ENCODE results near the gene CTNNA2.

Gene CTNNA2

DNA sequence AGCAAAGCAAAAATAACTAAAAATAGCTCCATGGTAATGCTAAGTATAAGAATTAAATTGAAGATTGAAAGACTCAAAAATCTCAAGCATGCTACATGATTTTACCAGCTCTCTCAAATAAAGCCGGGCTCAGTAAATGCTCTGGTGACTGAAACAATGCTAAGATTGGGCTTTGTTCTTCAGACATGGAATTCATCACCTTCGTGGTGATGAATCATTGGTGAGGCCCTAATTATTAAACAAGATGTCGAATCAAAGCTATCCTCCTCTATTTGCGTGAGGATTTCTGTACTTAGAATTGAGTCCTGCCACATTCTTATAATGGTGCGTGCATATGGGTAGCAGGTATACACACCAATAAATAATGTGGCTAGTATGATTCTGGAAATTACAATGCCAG, 850.5 kb downstream of the CTNNA2 start:
- DNase-seq, result no peak

DNA sequence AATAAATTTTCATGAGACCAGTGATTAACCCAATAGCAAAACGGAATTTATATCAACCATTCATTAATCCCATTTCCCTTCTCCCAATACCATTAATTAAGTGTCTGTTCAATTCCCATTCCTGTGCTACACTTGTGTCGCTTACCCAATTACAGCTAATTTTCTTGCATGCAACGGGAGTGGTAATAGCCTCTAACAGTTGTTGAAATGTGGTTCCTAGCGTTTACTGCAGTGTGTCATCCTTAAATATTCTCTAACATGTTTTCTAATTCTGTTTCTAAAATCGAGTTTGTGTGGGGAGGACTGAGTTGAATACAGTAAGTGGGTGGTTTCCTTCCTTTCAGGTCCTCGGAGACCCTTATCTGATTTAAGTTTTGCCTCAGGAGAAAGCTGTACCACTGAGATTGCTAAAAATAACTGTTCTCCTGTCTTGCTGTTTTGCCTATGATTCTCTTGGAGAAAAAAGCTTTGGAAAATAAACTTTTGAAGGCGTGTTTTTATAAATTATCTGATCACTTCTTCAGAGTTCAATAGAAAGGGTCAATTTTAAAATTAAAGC, 851.0 kb downstream of the CTNNA2 start:
- peak; percentile 23 for DNase-seq

DNA sequence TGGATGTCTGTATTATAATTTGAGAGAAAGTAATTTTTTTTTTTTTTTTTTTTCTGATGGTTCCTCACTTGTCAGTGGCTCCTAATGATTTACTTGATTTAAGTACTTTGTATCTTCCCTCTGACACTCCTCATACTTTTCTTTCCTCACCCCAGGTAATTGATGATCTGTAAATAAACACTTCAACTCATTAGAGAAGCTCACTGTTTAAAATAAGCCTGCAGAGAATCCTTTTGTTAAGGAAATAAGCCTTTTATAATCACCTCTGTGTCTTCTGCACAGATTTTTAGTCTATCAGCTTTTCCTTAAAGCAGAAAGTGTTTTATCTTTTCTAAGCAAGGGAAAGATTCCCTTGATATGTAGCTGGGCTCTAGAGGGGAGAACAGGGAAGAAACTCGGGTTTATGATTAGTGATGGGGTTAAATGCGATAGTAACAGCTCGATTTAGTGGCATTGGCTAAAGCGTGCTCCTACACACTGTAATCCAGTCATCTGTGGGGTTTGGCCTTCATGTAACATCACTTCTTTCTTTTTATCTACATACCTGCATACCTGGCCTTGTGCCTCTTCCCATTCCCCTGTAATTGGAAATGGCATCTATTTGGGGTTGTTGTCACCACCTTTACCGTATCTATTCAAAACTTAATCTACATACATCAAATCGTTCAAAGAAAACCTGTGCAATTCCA, 851.8 kb downstream of the CTNNA2 start:
- DNase-seq, result no peak

DNA sequence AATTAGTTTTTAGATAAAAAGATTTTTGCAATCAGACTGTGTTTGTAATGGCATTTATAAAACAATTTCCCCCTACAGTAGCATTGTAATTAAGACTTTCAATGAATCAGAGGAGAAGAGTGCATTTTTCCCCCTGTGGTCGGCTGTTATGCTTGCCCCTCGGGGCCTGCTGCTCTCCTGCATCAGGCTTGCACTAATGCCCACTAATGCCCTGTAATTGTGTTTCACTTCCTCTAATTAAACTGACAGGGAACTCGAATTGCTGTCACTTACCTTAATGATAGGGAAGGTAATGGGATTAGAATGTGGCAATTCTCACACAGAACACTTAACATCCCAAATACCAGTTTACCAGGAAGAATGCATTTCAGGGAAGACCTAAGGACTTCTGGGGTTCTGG, 852.9 kb downstream of the CTNNA2 start:
- no peak for DNase-seq

DNA sequence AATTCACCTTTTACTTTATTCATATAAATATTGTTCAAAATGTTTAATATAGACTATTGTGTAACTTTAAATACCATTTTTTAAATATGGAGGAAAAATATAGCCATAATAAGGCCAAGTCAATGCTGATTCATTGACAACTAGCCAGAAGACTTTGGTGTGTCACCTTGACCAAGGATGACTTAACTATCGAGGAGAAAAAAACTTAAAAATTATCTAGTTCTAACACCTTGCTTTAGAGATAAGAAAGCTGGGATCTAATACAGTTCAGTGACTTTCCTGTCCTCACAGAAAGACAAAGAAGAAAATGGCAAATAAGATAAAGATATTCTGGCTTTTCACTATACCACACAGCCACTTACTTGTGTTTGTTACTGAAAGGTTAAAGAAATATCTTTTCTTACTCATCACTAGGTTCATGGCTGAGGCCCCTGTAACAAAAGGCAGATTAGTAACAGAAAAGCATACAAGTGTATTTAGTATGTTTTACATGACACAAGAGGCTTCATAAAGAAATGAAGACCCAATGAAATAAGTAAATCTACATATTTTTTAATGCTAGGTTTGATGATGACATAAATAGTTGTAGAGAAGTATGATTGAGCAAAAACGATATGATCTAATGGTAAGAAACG, 857.6 kb downstream of the CTNNA2 start:
- DNase-seq, result peak; percentile 5

DNA sequence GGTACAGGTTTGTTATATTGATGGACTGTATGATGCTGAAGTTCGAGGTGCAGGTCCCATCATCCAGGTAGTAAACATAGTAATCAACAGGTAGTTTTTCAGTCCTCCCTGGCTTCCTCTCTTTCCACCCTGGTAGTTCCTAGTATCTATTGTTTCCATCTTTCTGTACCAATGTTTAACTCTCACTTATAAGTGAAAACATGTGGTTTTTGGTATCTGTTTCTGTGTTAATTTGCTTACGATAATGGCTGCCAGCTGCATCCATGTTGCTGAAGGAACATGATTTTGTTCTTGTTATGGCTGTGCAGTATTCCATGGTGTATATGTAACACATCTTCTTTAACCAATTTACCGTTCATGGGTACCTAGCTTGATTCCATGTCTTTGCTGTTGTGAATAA, 861.3 kb downstream of the CTNNA2 start:
- DNase-seq, result no peak

DNA sequence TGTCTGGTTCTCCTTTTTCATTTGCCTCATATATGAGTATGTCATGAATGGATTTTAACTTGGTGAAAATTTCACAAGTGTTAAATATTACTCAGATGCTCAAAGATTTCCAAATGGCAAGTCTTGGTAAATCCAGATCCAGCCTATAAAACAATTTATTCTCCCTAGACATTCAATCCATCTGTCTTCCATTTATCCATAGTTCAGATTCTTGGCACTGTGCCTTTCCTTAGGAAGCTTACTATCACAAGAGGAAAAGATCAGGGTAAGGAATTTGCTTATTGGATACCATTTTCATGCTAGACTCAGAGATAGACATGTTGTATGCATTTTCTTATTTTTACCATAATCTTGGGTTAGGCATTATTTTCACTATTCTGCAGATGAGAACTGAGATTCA, 864.2 kb downstream of the CTNNA2 start:
- no peak for DNase-seq

DNA sequence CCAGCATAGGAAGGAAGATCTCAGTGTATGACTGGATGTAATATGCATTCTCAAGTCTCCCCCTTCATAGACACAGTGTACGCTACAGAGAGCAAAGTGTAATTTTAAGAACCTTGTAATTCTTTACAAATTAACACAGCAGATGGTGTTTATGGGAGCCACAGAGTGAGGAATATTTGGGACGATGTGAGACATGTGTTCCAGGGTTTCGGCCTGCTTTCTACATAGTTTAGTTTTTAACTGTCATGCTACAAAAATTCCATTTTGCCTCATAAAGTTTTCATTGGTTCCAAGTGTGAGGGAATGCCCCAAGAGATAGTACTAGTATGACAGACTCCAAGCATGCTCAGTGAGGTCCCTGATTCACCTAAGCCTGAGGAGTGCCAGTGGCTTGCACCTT, 867.9 kb downstream of the CTNNA2 start:
- DNase-seq, result no peak

DNA sequence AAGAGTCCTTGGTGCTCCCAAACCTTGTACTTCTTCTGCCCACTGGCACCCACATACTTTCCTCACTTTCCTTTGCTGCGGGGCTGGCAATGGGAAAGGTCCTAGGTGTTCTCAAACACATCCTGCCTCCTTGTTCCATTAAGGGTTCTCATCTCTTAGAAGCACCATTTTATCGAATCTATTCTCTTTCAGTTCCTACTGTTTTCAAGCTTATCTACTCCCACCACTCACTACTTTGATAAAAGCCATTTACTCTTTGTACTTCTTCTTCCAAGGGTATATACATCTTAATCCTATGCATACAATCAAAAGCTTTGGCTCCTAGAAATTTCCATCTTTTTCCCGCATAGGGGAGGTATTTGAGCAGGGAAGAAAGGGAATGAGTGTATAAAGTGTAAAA, 868.8 kb downstream of the CTNNA2 start:
- DNase-seq, result no peak

DNA sequence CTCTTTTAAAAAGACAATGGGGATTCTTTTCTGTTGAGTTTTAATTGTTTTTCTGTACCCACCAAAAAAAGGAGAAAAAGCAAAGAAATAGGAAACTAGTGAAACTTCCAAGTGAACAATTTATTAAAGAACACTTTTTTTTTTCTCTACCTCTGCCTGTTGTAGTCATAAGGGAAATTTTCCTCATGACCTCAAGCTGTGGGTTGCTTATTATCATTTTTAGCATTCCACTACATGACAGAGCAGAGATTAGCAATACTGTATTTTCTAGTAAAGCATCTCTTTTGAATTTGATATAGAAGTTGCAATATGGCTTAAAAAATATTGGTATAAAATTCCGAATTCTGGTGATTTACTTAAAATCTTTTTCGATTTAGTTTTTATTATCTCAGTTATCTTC, 879.6 kb downstream of the CTNNA2 start:
- DNase-seq, result no peak

DNA sequence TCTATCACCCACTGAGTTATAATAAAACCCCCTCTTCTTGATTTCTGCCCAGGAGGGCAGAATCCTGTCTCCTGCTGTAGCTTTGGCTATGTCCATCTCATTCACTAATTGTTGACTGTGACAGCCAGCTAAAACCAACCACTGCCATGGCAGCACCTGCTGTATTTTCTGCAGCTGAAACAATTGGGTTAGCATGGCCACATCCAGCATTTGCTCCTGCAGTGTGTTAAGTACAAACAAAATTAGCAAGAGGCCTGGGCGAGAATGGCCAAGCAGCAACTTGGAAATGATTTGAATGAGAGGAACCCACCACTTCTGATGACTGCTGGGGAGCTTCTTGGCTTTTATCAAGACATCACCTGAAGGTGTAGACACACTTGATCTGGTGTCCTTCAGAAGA, 881.1 kb downstream of the CTNNA2 start:
- no peak for DNase-seq

DNA sequence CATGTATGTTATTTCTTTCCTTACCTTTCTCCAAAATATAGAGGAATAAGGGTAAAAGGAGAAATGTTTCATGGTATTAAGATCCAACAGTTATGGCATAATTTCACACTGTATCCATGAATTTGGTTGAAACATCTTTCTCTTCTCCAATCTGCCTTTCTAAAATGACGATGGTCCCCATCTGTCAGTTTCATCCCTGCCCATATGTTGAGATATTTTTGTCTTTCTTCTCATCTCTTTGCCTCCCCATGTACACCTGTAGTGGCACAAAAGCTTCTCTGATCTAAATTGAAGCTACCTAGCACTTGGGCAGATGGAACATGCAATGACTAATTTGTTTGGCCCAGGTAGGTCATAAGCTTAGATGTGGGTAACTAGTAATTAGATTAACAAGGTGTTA, 882.4 kb downstream of the CTNNA2 start:
- DNase-seq, result no peak

DNA sequence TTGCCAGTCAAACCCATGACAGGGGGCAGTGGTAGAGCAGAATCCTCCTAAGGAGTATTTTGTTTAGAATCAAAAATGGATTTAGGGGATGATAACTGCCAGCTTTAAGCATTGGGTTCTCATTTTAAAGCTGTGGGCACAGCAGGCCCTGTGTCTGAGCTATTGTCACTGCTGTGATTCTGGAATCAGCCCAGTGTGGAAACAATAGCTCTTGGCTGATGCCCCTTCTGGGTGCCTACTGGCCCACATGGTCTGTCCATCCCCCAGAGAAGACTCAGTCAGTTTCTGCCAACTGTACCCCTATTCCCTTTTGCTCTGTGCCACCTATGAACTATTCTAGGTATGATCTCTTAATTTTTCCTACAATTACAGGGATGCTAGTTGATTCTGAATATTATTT, 883.4 kb downstream of the CTNNA2 start:
- DNase-seq, result no peak

DNA sequence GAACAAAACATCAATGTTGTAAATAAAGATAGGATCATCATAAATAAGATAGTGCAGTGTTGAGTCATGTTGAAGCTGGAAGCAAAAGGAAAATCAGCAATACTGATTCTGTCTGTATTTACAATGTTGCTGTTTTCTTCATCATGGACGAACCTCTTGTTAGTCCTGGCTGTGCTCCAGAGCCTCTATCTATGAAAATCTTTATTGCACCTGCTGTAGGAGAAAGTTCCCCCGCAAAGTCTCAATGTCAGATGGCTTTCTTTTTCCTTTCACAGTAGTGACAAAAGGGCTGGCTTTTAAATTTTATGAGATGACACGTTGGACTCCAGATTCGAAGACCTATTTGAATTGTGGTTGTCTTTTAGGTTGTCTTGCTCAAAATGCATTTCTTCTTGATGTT, 890.2 kb downstream of the CTNNA2 start:
- DNase-seq, result no peak

DNA sequence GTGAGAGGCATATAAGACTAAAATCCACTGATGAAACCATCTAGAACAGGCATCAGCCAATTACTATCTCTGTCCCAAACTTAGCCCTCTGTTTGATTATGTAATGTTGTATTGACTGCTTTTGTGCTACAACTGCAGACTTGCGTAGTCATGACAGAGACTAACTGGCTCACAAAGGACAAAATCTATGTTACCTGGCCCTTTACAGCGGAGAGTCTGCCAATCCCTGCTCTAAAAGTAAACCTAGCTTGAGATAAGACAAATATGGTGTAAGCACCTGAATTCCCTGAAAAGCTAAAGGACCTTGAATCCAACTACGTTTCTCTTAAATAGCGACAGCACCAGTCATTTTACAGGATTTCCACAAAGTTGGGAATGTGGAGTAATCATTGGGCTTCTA, 894.5 kb downstream of the CTNNA2 start:
- DNase-seq, result no peak

DNA sequence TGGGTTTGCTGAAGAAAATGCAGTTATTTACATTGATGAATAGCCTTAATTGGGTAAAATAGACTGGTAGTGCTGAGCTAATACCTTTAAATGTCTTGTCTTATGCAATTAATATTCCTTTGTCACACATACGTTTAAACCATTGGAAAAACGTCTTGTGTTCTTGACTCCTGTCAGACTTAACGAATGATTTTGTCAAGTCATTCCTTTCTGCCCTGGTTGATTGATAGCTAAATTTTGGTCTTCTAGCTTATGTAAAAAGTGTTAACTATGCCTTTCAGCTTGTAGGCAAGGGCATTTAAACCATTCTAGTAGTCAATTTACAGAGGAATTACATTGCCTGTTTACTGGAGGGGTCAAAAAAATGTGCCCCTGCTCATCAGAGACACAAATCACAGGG, 897.5 kb downstream of the CTNNA2 start:
- no peak for DNase-seq

DNA sequence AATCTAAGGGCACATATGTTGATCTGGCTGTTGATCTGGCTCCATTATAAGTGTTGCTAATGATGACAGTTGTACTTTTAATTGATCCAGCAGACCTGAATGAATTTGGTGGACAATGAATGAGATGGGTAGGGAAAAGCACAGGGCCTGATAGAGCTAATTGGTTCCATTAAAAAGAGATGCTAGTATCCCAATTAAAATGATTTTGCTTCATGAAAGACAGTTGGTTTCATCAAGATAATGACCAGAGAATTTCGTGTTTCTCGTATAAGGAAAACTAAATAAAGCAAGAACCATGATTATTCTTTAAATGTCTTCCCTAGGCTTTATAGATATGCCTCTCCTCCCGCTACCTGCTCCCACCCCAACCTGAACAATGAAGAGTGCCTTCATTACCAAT, 900.3 kb downstream of the CTNNA2 start:
- DNase-seq, result no peak

DNA sequence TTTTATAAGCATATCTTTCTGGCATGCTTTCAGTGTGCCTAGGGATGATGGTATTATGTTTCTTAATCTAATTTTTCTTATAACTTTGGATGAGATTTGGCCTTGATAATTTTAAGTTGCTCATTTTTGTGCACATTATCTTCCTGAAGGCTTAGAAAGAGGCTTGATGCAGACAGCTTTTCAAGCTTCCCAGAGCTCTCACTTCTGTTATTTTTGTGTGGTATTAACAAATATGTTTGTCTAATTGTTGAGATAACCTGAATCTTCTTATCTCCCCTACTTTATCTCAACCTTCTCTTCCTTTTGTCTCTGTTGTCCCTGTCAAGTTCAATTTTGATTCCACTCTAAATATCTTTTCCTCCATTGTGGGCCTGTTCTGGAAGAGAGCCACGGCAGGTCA, 904.9 kb downstream of the CTNNA2 start:
- DNase-seq, result no peak

DNA sequence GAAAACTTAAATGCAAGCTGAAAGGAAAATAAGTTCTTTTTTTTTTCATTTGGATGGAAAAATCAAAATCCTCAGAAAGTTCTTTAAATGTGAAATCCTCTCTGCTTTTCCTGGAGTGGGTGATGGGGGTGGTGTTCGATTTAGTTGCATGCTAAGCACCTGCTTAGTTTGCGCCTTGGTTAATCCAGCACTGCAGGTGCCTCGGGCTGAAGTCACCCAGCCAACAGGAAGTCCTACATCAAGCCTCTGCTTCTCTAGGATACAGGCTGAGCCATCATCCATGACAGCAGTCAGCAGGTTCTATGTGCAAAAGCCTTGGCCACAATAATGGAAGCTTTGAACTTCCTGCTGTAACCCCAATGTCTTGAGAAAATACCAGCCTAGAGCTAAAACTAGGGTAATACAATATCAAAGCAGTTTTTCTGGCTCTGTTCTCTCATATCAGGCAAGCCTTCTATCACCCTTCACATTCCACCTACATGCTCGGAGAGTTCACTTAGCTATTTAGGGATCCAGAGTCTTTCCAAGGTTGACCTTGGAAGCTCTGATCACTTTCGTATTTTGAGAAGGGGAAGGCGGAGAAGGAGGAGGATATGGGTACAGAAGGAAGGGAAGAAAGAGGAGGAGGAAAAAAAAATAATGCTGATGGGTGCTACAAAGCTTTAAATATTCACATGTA, 907.8 kb downstream of the CTNNA2 start:
- no peak for DNase-seq

DNA sequence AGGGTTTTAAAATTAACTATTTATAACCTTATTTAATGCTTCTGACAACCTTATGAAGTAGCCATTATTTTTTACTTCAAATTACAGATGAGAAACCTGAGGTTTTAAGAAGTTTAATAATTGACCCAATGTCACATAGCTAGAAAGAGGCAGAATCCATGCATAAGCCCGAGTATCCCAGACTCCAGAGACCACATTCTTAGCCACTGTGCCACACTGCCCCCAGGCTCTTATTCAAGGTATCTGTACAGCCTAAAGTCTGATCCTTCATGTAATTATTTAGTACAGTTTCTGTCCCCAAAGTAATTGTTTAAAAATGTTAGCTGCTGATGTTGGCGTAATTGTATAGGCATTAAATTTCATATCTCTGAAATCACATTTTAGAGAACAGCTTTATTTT, 916.4 kb downstream of the CTNNA2 start:
- DNase-seq, result no peak

DNA sequence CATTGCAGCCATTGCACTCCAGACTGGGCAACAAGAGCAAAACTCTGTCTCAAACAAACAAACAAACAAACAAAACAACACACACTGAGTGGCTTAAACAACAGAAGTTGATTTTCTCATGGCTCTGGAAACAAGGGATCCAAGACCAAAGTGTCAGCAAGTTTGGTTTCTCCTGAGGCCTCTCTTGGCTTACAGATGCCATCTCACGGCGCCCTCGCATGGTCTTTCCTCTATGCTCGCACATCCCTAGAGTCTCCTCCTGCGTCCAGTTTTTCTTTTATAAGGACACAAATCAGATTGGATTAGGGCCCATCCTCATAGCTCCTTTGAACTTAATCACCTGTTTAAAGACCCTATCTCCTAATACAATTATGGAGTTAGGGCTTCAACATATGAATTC, 925.1 kb downstream of the CTNNA2 start:
- no peak for DNase-seq

DNA sequence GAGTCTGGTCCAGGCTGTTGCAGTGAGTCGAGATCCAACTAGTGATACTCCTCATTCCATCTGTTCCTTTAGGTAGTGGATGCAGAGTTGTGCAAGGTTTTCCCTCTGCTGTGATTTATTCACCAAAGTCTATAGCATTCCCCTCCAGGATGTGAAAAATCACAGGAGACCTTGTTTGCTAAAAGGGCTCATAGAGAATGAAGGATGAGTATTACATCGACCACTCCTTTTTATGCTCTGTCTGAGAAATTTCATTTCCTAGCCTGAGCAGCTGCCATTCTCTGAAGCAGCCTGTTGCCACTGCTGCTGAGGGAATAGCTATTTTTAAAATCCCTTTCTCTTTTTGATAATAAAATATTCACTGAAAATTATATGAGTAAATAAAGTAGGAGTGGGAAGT, 925.8 kb downstream of the CTNNA2 start:
- DNase-seq, result no peak

DNA sequence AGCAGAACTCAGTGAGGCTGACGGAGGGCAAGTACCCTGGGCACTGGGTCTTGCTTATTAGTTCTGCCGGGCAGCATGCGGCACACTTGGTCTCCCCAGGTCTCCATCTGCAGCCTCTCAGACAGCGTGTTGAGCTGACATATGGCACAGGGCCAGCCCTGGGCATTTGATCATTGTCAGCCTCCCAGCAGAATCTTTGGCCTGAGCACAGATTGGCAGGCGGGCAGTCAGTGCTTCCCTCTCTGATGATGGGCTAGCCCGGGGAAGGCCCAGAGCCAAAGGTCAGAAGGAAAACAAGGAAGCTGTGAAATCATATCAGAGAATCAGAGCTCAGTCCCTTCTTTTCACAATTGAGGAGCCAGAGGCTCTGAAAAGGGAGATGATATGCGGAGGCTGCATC, 941.8 kb downstream of the CTNNA2 start:
- DNase-seq, result no peak

DNA sequence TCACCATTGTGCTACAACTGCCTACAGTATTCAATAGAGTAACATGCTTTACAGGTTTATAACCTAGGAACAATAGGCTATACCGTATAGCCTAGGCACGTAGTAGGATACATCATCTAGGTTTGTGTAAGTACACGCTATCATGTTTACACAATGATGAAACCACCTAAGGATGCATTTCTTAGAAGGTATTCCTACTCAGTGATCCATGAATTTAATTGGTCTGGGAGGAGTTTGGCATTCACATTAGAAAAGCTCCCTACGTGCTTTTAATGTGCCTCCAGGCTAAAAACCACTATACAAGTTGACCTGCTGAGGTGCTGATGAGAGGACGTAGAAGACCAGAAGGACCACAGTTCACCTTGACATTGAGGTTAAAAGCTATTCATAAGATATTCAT, 946.2 kb downstream of the CTNNA2 start:
- DNase-seq, result no peak
